Measurements from ENCODE around the gene EN2. TPM values are rescaled to one million over a fixed set of nuclear protein-coding genes. Genes with fewer than 3 reads are reported as not detected.

EN2 gene
- total RNA-seq, 2 experiments from 2014 or later: not detected

GRCh38 chr7:155453296-155454182 lies 4.4 kb upstream of the EN2 start:
- Histone ChIP-seq H3K4me3 (ENCODE audit: low read length) (no peak overlapping the region), H3K36me3 (ENCODE audit: insufficient read depth, low read length) (no peaks in the 10 kb centered on the region), H3K27ac (ENCODE audit: low read depth in 1 of 2, low read length in 2 of 2) (no peak overlapping the region), H3K9me3 (ENCODE audit: control insufficient read depth in 1 of 2, insufficient read depth in 1 of 2, low read length in 2 of 2) (peaks cover 0 to 52% of the 10 kb centered on the region in 2 experiments), H3K4me1 (ENCODE audit: insufficient read depth, low read length) (peaks cover 15% of the 10 kb centered on the region), H3K27me3 (ENCODE audit: control insufficient read depth in 1 of 2, insufficient read depth in 2 of 2, low read length in 2 of 2) (peaks cover 74 to 76% of the 10 kb centered on the region in 2 experiments)
- ChIA-PET CTCF (no interaction called here), POLR2A (no interaction called here)
- H3K4me3 Mint-ChIP-seq: no peak overlapping the region
- intact Hi-C loops (cut with DNase I, micrococcal nuclease): no loop called here
- DNase-seq (no peak), ATAC-seq (ENCODE audit: poor library complexity) (no peak)
- TF ChIP-seq, protein P1, sequence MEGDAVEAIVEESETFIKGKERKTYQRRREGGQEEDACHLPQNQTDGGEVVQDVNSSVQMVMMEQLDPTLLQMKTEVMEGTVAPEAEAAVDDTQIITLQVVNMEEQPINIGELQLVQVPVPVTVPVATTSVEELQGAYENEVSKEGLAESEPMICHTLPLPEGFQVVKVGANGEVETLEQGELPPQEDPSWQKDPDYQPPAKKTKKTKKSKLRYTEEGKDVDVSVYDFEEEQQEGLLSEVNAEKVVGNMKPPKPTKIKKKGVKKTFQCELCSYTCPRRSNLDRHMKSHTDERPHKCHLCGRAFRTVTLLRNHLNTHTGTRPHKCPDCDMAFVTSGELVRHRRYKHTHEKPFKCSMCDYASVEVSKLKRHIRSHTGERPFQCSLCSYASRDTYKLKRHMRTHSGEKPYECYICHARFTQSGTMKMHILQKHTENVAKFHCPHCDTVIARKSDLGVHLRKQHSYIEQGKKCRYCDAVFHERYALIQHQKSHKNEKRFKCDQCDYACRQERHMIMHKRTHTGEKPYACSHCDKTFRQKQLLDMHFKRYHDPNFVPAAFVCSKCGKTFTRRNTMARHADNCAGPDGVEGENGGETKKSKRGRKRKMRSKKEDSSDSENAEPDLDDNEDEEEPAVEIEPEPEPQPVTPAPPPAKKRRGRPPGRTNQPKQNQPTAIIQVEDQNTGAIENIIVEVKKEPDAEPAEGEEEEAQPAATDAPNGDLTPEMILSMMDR (IDR thresholded peaks at IDR 0.05): no peak
- no peak overlapping the region for H3K27ac Mint-ChIP-seq
- no peaks in the 10 kb centered on the region for H3K36me3 Mint-ChIP-seq (ENCODE audit: low read depth)
- H3K9me3 Mint-ChIP-seq: no peaks in the 10 kb centered on the region
- peaks cover 24% of the 10 kb centered on the region for H3K4me1 Mint-ChIP-seq (ENCODE audit: low read depth)
- H3K27me3 Mint-ChIP-seq: peaks cover 56% of the 10 kb centered on the region

DNA sequence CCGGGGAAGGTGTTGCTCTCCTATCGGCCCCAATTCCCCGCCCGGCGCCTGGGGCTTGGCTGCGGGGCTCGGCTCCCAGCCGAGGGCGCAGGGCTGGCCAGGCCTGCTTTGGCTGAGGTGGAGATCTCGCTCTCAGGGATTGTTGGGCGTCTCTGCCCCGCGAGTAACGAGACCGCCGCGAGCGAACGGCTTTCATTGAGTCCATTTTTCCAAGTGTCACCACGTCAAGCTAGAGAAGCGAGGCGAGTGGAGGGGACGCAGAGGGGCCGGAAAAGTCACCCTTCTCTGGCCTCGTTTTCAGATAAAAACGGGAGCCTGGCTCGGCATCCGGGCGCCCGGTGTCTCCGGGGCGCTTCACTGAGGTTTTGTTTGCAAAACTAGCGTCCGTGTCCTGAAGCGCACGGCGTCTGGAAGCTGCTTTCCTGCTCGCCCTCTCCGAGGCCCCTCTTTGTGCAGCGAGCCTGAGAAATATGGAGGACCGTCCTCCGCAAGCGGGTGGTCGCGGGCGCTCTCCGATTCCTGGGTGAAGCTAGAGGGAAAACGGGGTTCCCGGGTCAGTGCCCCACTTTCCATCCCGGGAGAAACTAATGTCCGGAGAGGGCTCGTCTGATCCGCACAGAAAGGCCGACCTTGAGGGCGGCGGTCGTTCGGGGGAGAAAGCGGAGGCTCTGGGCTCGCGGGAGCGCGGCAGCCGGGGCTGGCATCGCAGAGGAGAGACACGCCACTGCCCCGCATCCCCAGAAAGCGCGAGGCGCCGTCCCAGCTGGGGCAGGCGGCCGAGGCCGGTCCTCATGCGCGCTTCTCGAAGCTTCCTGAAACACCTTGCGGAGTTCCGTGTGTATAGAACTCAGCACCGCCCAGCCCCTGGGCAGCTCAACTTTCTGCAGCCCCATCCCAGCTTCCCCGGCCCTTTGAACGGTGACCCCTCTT lies 3.5 kb upstream of the EN2 start:
- peaks cover 24% of the 10 kb centered on the region for H3K4me1 Mint-ChIP-seq (ENCODE audit: low read depth)
- Histone ChIP-seq H3K4me1 (ENCODE audit: insufficient read depth, low read length) (peaks cover 21% of the 10 kb centered on the region), H3K27ac (ENCODE audit: low read depth in 1 of 2, low read length in 2 of 2) (no peak overlapping the region), H3K9me3 (ENCODE audit: control insufficient read depth in 1 of 2, insufficient read depth in 1 of 2, low read length in 2 of 2) (peaks cover 0 to 48% of the 10 kb centered on the region in 2 experiments), H3K27me3 (ENCODE audit: control insufficient read depth in 1 of 2, insufficient read depth in 2 of 2, low read length in 2 of 2) (peaks cover 70 to 75% of the 10 kb centered on the region in 2 experiments), H3K4me3 (ENCODE audit: low read length) (no peak overlapping the region), H3K36me3 (ENCODE audit: insufficient read depth, low read length) (no peaks in the 10 kb centered on the region)
- peaks cover 61% of the 10 kb centered on the region for H3K27me3 Mint-ChIP-seq
- POLR2A ChIA-PET: no interaction called here
- no peaks in the 10 kb centered on the region for H3K9me3 Mint-ChIP-seq
- H3K27ac Mint-ChIP-seq: no peak overlapping the region
- no peaks in the 10 kb centered on the region for H3K36me3 Mint-ChIP-seq (ENCODE audit: low read depth)
- DNase-seq: no peak
- intact Hi-C loops (cut with DNase I, micrococcal nuclease): no loop called here
- CTCF ChIA-PET: interaction anchor here (0.7 kb wide), 1 partner anchor 944 kb away, joined by 3 read pairs; no protein-coding TSS in a partner anchor
- H3K4me3 Mint-ChIP-seq: no peak overlapping the region
- no peak for ATAC-seq (ENCODE audit: poor library complexity)
- TF ChIP-seq, protein P1 (IDR thresholded peaks at IDR 0.05): no peak

DNA sequence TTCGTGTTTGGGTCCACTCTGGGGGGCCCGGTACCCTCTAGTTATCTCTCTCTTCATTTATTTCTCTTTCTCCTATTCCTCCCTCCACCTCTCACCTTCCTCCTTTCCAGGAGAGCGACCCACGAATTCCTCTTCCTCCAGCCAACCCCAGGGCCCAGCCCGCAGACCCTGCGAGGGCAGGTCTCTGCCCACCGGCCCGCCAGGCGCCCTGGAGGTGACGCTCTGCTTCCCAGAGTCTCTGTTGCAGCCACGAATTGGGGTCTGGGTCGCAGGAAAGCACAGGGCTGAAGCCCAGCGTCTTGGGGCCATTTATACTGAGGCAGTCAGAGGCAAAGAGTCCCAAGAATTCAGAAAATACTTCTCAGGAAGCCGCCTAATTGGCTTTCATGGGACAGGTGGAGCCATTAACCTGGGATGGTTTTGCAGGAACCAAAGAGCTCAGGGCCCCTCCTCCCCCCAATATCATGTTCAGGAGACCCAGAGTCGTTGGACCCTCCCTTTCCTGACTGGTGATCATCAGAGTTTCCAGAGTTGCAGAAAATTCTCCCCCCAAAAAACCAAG lies 2.7 kb upstream of the EN2 start:
- Mint-ChIP-seq H3K27ac (no peak overlapping the region), H3K27me3 (peaks cover 67% of the 10 kb centered on the region), H3K4me3 (peak overlapping the region; percentile 11), H3K9me3 (no peaks in the 10 kb centered on the region), H3K4me1 (ENCODE audit: low read depth) (peaks cover 28% of the 10 kb centered on the region), H3K36me3 (ENCODE audit: low read depth) (no peaks in the 10 kb centered on the region)
- peaks cover 0 to 44% of the 10 kb centered on the region in 2 experiments for H3K9me3 ChIP-seq (ENCODE audit: control insufficient read depth in 1 of 2, insufficient read depth in 1 of 2, low read length in 2 of 2)
- no peaks in the 10 kb centered on the region for H3K36me3 ChIP-seq (ENCODE audit: insufficient read depth, low read length)
- no peak overlapping the region for H3K27ac ChIP-seq (ENCODE audit: low read depth in 1 of 2, low read length in 2 of 2)
- H3K4me1 ChIP-seq (ENCODE audit: insufficient read depth, low read length): peaks cover 22% of the 10 kb centered on the region
- CTCF ChIA-PET: no interaction called here
- intact Hi-C loops (cut with DNase I, micrococcal nuclease): no loop called here
- H3K4me3 ChIP-seq (ENCODE audit: low read length): no peak overlapping the region
- POLR2A ChIA-PET: no interaction called here
- ATAC-seq (ENCODE audit: poor library complexity): no peak
- peaks cover 67 to 75% of the 10 kb centered on the region in 2 experiments for H3K27me3 ChIP-seq (ENCODE audit: control insufficient read depth in 1 of 2, insufficient read depth in 2 of 2, low read length in 2 of 2)
- TF ChIP-seq, protein P1 (IDR thresholded peaks at IDR 0.05): no peak
- no peak for DNase-seq

Data from CD4-positive, alpha-beta T cell (primary cell).